ENCODE data around the gene MGLL. TPM values are rescaled to one million over a fixed set of nuclear protein-coding genes. Genes with fewer than 3 reads are reported as not detected.
A peak's percentile ranks its signal among the peaks of the same experiment; 100 is the strongest.

The MGLL gene
- total and polyA plus RNA-seq, 8 donors = 3.3 to 11.4 (median 6.6) TPM

DNA sequence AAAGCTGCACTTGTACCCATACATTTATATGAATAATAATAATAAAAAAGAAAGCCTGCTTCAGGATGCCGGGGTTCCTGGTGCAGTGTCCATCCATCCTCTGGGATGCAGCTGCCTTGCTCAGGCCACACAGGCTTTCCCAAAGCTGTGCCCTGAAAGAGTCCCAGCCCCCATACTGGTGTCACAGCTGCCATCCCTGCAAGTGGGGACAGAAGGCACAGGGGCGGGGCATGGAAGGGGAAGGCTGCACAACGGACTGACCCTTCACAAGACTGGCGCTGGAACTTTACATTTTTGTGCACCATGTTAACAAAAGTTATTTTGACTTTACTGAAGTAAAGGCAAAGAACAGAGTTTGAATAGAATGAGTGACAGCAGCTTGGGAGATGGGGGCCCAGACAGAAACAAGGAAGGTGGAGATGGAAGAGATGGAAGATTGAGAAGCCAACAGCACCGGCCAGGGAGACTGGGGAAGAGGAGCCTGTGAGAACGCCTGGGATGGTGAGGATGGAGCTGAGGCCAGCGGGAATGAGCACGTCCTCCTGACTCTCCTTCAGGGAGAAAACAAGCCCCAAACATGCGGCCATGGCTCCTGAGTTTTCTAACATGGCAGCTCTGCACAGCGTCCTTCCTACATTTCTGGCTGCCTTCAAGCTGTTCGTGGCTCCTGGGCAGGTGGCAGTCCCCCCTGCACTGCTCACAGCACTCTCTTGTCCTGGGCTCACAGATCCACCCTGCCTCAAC is 76.5 kb downstream of the MGLL start:
- Histone ChIP-seq H3K27me3 (no peaks in the 10 kb centered on the region), H3K4me1 (peaks cover 0 to 11% (median 8%) of the 10 kb centered on the region in 3 donors), H3K4me3 (no peak overlapping the region), H3K9me3 (no peaks in the 10 kb centered on the region), H3K36me3 (no peaks in the 10 kb centered on the region), H3K27ac (no peak overlapping the region)
- no peak for FAIRE-seq
- DNase-seq = no peak
- no peak for ATAC-seq
- intact Hi-C loops (cut with DNase I) = no loop called here
- TF ChIP-seq, protein P1, sequence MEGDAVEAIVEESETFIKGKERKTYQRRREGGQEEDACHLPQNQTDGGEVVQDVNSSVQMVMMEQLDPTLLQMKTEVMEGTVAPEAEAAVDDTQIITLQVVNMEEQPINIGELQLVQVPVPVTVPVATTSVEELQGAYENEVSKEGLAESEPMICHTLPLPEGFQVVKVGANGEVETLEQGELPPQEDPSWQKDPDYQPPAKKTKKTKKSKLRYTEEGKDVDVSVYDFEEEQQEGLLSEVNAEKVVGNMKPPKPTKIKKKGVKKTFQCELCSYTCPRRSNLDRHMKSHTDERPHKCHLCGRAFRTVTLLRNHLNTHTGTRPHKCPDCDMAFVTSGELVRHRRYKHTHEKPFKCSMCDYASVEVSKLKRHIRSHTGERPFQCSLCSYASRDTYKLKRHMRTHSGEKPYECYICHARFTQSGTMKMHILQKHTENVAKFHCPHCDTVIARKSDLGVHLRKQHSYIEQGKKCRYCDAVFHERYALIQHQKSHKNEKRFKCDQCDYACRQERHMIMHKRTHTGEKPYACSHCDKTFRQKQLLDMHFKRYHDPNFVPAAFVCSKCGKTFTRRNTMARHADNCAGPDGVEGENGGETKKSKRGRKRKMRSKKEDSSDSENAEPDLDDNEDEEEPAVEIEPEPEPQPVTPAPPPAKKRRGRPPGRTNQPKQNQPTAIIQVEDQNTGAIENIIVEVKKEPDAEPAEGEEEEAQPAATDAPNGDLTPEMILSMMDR (IDR thresholded peaks at IDR 0.05) = no peak
- 85 to 86% methylated on average over 9 to 11 of the region's 11 CpGs for WGBS, 2 donors

DNA sequence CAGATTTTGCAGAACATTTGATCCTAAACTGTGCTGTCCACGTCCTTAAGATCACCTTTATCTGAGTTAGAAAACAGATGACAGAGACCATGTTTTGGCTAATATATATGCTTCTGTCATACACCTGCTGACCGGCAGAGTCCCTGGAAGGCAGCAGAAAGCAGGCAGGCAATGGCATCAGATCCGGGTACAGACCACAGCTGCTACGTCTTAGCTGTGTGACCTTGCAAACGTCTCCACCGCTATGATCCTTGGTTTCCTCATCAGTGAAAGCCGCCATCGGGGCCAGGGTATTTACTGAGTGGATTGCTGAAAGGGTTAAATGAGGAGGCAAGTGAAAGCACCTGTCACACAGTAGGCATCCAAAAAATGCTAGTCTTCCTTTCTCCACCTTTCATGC is 77.4 kb downstream of the MGLL start:
- no peaks in the 10 kb centered on the region for H3K27me3 ChIP-seq
- TF ChIP-seq, protein P1 (IDR thresholded peaks at IDR 0.05) = no peak
- ATAC-seq (no peak), DNase-seq (no peak), FAIRE-seq (no peak)
- intact Hi-C loops (cut with DNase I) = no loop called here
- H3K27ac ChIP-seq = no peak overlapping the region
- H3K4me1 ChIP-seq = peaks cover 0 to 11% (median 8%) of the 10 kb centered on the region in 3 donors
- 50 to 67% methylated on average over 8 of the region's 8 CpGs for WGBS, 2 donors
- H3K9me3 ChIP-seq = no peaks in the 10 kb centered on the region
- no peaks in the 10 kb centered on the region for H3K36me3 ChIP-seq
- no peak overlapping the region for H3K4me3 ChIP-seq

GRCh38 chr3:127744253-127744815 is 78.0 kb downstream of the MGLL start:
- FAIRE-seq (no peak), DNase-seq (no peak), ATAC-seq (no peak)
- TF ChIP-seq, protein P1 (IDR thresholded peaks at IDR 0.05) = no peak
- Histone ChIP-seq H3K4me3 (no peak overlapping the region), H3K27me3 (no peaks in the 10 kb centered on the region), H3K27ac (no peak overlapping the region), H3K9me3 (no peaks in the 10 kb centered on the region), H3K36me3 (no peaks in the 10 kb centered on the region), H3K4me1 (peaks cover 0 to 11% (median 8%) of the 10 kb centered on the region in 3 donors)
- intact Hi-C loops (cut with DNase I) = no loop called here
- WGBS, 2 donors = 64 to 73% methylated on average over 11 of the region's 11 CpGs

- FAIRE-seq (no peak), DNase-seq (no peak), ATAC-seq (peak in 1 of 4 donors; percentile 11)
- no peaks in the 10 kb centered on the region for H3K27me3 ChIP-seq
- intact Hi-C loops (cut with DNase I) = no loop called here
- no peaks in the 10 kb centered on the region for H3K36me3 ChIP-seq
- TF ChIP-seq, protein P1 (IDR thresholded peaks at IDR 0.05) = no peak
- 58 to 59% methylated on average over 15 of the region's 15 CpGs for WGBS, 2 donors
- no peak overlapping the region for H3K27ac ChIP-seq
- no peak overlapping the region for H3K4me3 ChIP-seq
- peaks cover 0 to 9% (median 6%) of the 10 kb centered on the region in 3 donors for H3K4me1 ChIP-seq
- H3K9me3 ChIP-seq = no peaks in the 10 kb centered on the region
Measured at GRCh38 chr3:127743351-127744252, 78.7 kb downstream of the MGLL start.

All from pancreas (tissue), 10 donors.